CD4-positive, alpha-beta memory T cell (primary cell): ENCODE measurements around the gene RNF168. TPM values are rescaled to one million over a fixed set of nuclear protein-coding genes. Genes with fewer than 3 reads are reported as not detected.
A peak's percentile ranks its signal among the peaks of the same experiment; 100 is the strongest.
"Not testable (repeated sequence)": the region's sequence is repeated elsewhere in the genome, so short reads cannot be mapped to it uniquely, and the experiment has no call there.

Experiments used
- CTCF ChIA-PET: fragments of 350-600 bp; sonication (Branson Sonifier 250); formaldehyde crosslinking; loops from one replicate; lab custom pipeline; 2021; ENCODE audit warnings: inconsistent platforms; ENCODE audit not compliant: partially characterized antibody; lab: Charles Lee
- POLR2A ChIA-PET: fragments of 350-600 bp; sonication (Branson Sonifier 250); formaldehyde crosslinking; loops from one replicate; lab custom pipeline; 2021; ENCODE audit not compliant: partially characterized antibody; lab: Charles Lee
- DNase-seq, 5 donors: peaks; one replicate each; pipeline versions ENCODE4 v3.0.0 to v3.0.0-alpha.2; 2020 to 2022; ENCODE audit warnings: mixed read lengths in 1 of 5
- H3K27ac ChIP-seq: one replicate; pipeline ENCODE4 v1.7.0; 2013; ENCODE audit warnings: low read depth, low read length
- H3K27me3 ChIP-seq: 2 replicates; pipeline ENCODE4 v1.7.0; 2013; ENCODE audit warnings: mild to moderate bottlenecking, low read length, moderate library complexity; ENCODE audit not compliant: insufficient read depth
- H3K36me3 ChIP-seq: 2 replicates; pipeline ENCODE4 v1.7.0; 2013; ENCODE audit warnings: mild to moderate bottlenecking, low read length, moderate library complexity; ENCODE audit not compliant: insufficient read depth
- H3K4me1 ChIP-seq: 2 replicates; pipeline ENCODE4 v1.7.0; 2013; ENCODE audit warnings: mild to moderate bottlenecking, low read length, moderate library complexity; ENCODE audit not compliant: insufficient read depth
- H3K4me3 ChIP-seq, 2 donors: one replicate each; pipeline ENCODE4 v1.7.0; 2013; ENCODE audit warnings: low read length in 2 of 2, mild to moderate bottlenecking in 1 of 2
- H3K9me3 ChIP-seq, 2 donors: one replicate each; pipeline ENCODE4 v1.7.0; 2013; ENCODE audit warnings: low read length in 2 of 2, control low read depth in 1 of 2; ENCODE audit not compliant: control insufficient read depth in 1 of 2
- H3K27ac Mint-ChIP-seq, 7 donors: one replicate each; pipeline ENCODE4 v1.8.0; 2020 to 2021; ENCODE audit warnings: mixed read lengths in 7 of 7, mild to moderate bottlenecking in 6 of 7, inconsistent platforms in 3 of 7, moderate library complexity in 3 of 7
- H3K27me3 Mint-ChIP-seq, 2 donors: one replicate each; pipeline ENCODE4 v1.8.0; 2020 to 2021; ENCODE audit warnings: mixed read lengths in 2 of 2
- H3K36me3 Mint-ChIP-seq, 2 donors: one replicate each; pipeline ENCODE4 v1.8.0; 2020 to 2021; ENCODE audit warnings: mixed read lengths in 2 of 2, inconsistent platforms in 1 of 2, mild to moderate bottlenecking in 1 of 2
- H3K4me1 Mint-ChIP-seq, 4 donors: one replicate each; pipeline ENCODE4 v1.8.0; 2020 to 2021; ENCODE audit warnings: mixed read lengths in 4 of 4, mild to moderate bottlenecking in 1 of 4
- H3K4me3 Mint-ChIP-seq, 8 donors: one replicate each; pipeline ENCODE4 v1.8.0; 2020 to 2021; ENCODE audit warnings: mixed read lengths in 8 of 8, mild to moderate bottlenecking in 7 of 8, moderate library complexity in 6 of 8, inconsistent platforms in 3 of 8
- H3K9me3 Mint-ChIP-seq, 8 donors: one replicate each; pipeline ENCODE4 v1.8.0; 2020 to 2021; ENCODE audit warnings: mixed read lengths in 8 of 8, mild to moderate bottlenecking in 5 of 8, inconsistent platforms in 3 of 8, moderate library complexity in 1 of 8
- intact Hi-C: fragments of 100-400 bp; cut with micrococcal nuclease; formaldehyde crosslinking; loops from one replicate; pipeline ENCODE4 v1.15.1; 2023
- polyA plus RNA-seq, 2 donors: library from polyadenylated mRNA; unstranded; fragments of 300-500 nt; fragmentation: Illumina TruSeq; gene quantifications; one replicate each; pipeline ENCODE4 v1.2.3, GENCODE V29; 2021
- total RNA-seq, 2 experiments: library from RNA; stranded (reverse); gene quantifications; one replicate each; pipeline ENCODE4 v1.2.3, GENCODE V29; 2021

Gene RNF168
- total and polyA plus RNA-seq, 4 experiments from 2014 or later: 6.0 to 76.4 (median 44.3) TPM

GRCh38 chr3:196525141-196525540 lies 21.6 kb upstream of the RNF168 start:
- CTCF ChIA-PET: interaction anchor here (0.6 to 9.8 kb wide), 5 partner anchors 9 to 269 kb away, joined by 3 to 113 read pairs (median 17); no protein-coding TSS in a partner anchor
- Mint-ChIP-seq H3K4me1 (peaks cover 0 to 5% (median 5%) of the 10 kb centered on the region in 4 donors), H3K4me3 (no peak overlapping the region), H3K27ac (no peak overlapping the region), H3K9me3 (peaks cover 0 to 25% (median 17%) of the 10 kb centered on the region in 8 donors), H3K27me3 (peaks cover 0 to 1% of the 10 kb centered on the region in 2 donors), H3K36me3 (peaks cover 7 to 10% of the 10 kb centered on the region in 2 donors)
- DNase-seq: no peak
- POLR2A ChIA-PET: no interaction called here
- Histone ChIP-seq H3K4me3 (no peak overlapping the region), H3K27ac (no peak overlapping the region), H3K9me3 (peaks cover 0 to under 1% of the 10 kb centered on the region in 2 donors), H3K4me1 (no peaks in the 10 kb centered on the region), H3K27me3 (no peaks in the 10 kb centered on the region), H3K36me3 (no peaks in the 10 kb centered on the region)
- intact Hi-C loops: no loop called here

- no peak for DNase-seq
- peaks cover 0 to 5% (median 5%) of the 10 kb centered on the region in 4 donors for H3K4me1 Mint-ChIP-seq
- H3K27ac ChIP-seq: no peak overlapping the region
- ChIA-PET POLR2A (interaction anchor here (1.4 kb wide), 1 partner anchor 250 kb away, joined by 3 read pairs; no protein-coding TSS in a partner anchor), CTCF (interaction anchor here (2.2 to 9.8 kb wide), 7 partner anchors 11 to 269 kb away, joined by 7 to 113 read pairs (median 16); no protein-coding TSS in a partner anchor)
- H3K9me3 ChIP-seq: peaks cover 4 to 6% of the 10 kb centered on the region in 2 donors
- H3K27ac Mint-ChIP-seq: no peak overlapping the region
- intact Hi-C loops: no loop called here
- H3K27me3 ChIP-seq: no peaks in the 10 kb centered on the region
- no peak overlapping the region for H3K4me3 ChIP-seq
- peaks cover 0 to 31% (median 23%) of the 10 kb centered on the region in 8 donors for H3K9me3 Mint-ChIP-seq
- H3K36me3 Mint-ChIP-seq: peaks cover 9 to 11% of the 10 kb centered on the region in 2 donors
- no peaks in the 10 kb centered on the region for H3K4me1 ChIP-seq
- H3K27me3 Mint-ChIP-seq: peaks cover 0 to 1% of the 10 kb centered on the region in 2 donors
- no peak overlapping the region for H3K4me3 Mint-ChIP-seq
- no peaks in the 10 kb centered on the region for H3K36me3 ChIP-seq
Measured at GRCh38 chr3:196524527-196524926, 21.0 kb upstream of the RNF168 start.

GRCh38 chr3:196523841-196524240 lies 20.3 kb upstream of the RNF168 start:
- no peak for DNase-seq
- H3K27ac ChIP-seq: no peak overlapping the region
- no peaks in the 10 kb centered on the region for H3K4me1 ChIP-seq
- H3K36me3 ChIP-seq: no peaks in the 10 kb centered on the region
- no peak overlapping the region for H3K4me3 ChIP-seq
- H3K27me3 ChIP-seq: no peaks in the 10 kb centered on the region
- peaks cover 4 to 9% of the 10 kb centered on the region in 2 donors for H3K9me3 ChIP-seq
- ChIA-PET CTCF (interaction anchor here (0.9 to 9.8 kb wide), 8 partner anchors 11 to 268 kb away, joined by 3 to 113 read pairs (median 15); no protein-coding TSS in a partner anchor), POLR2A (interaction anchor here (1.4 kb wide), 1 partner anchor 249 kb away, joined by 3 read pairs; no protein-coding TSS in a partner anchor)
- H3K36me3 Mint-ChIP-seq: peaks cover 11 to 15% of the 10 kb centered on the region in 2 donors
- H3K27ac Mint-ChIP-seq: no peak overlapping the region
- peaks cover 0 to 38% (median 30%) of the 10 kb centered on the region in 8 donors for H3K9me3 Mint-ChIP-seq
- H3K27me3 Mint-ChIP-seq: peaks cover 1 to 2% of the 10 kb centered on the region in 2 donors
- no peak overlapping the region for H3K4me3 Mint-ChIP-seq
- intact Hi-C loops: no loop called here
- peaks cover 0 to 5% (median 5%) of the 10 kb centered on the region in 4 donors for H3K4me1 Mint-ChIP-seq

- H3K36me3 ChIP-seq, H3K4me1 Mint-ChIP-seq, H3K27ac ChIP-seq, intact Hi-C loops, H3K4me3 Mint-ChIP-seq, H3K27me3 ChIP-seq, H3K4me1 ChIP-seq, DNase-seq, H3K27me3 Mint-ChIP-seq, H3K27ac Mint-ChIP-seq, H3K4me3 ChIP-seq: not testable (repeated sequence)
- CTCF ChIA-PET: interaction anchor here (1.0 to 9.8 kb wide), 10 partner anchors 9 to 448 kb away, joined by 3 to 113 read pairs (median 6); partner anchors contain the start of genes DYNLT2B and RNF168
- POLR2A ChIA-PET: interaction anchor here (0.9 kb wide), 1 partner anchor 269 kb away, joined by 4 read pairs; no protein-coding TSS in a partner anchor
- H3K9me3 ChIP-seq: peaks cover 4 to 14% of the 10 kb centered on the region in 2 donors
- H3K9me3 Mint-ChIP-seq: peaks cover 0 to 57% (median 40%) of the 10 kb centered on the region in 8 donors
- peaks cover 11 to 15% of the 10 kb centered on the region in 2 donors for H3K36me3 Mint-ChIP-seq
Measured at GRCh38 chr3:196521291-196521690, 17.7 kb upstream of the RNF168 start.

- Mint-ChIP-seq H3K27me3 (peaks cover 0 to 2% of the 10 kb centered on the region in 2 donors), H3K4me1 (no peaks in the 10 kb centered on the region), H3K36me3 (peaks cover 11 to 15% of the 10 kb centered on the region in 2 donors), H3K9me3 (peaks cover 0 to 60% (median 41%) of the 10 kb centered on the region in 8 donors), H3K4me3 (no peak overlapping the region), H3K27ac (no peak overlapping the region)
- ChIA-PET CTCF (interaction anchor here (1.0 to 9.8 kb wide), 7 partner anchors 9 to 264 kb away, joined by 3 to 113 read pairs (median 8); no protein-coding TSS in a partner anchor), POLR2A (no interaction called here)
- no peak overlapping the region for H3K27ac ChIP-seq
- DNase-seq: no peak
- H3K36me3 ChIP-seq: no peaks in the 10 kb centered on the region
- peaks cover 4 to 14% of the 10 kb centered on the region in 2 donors for H3K9me3 ChIP-seq
- no peak overlapping the region for H3K4me3 ChIP-seq
- no peaks in the 10 kb centered on the region for H3K4me1 ChIP-seq
- H3K27me3 ChIP-seq: no peaks in the 10 kb centered on the region
- intact Hi-C loops: loop anchor here (1.0 kb wide), 2 partner anchors 33 to 266 kb away; no protein-coding TSS in a partner anchor
Measured at GRCh38 chr3:196519718-196520082, 16.1 kb upstream of the RNF168 start.

GRCh38 chr3:196518966-196519717 lies 15.6 kb upstream of the RNF168 start:
- Mint-ChIP-seq H3K4me1 (no peaks in the 10 kb centered on the region), H3K9me3 (peaks cover 0 to 60% (median 41%) of the 10 kb centered on the region in 8 donors), H3K27ac (peak overlapping the region in 2 of 7 donors; percentile 65 to 74), H3K27me3 (peaks cover 0 to 2% of the 10 kb centered on the region in 2 donors), H3K4me3 (no peak overlapping the region), H3K36me3 (peaks cover 11 to 15% of the 10 kb centered on the region in 2 donors)
- H3K4me1 ChIP-seq: no peaks in the 10 kb centered on the region
- no peaks in the 10 kb centered on the region for H3K27me3 ChIP-seq
- H3K9me3 ChIP-seq: peaks cover 4 to 14% of the 10 kb centered on the region in 2 donors
- peak; percentile 39 to 62 (median 48) for DNase-seq
- intact Hi-C loops: loop anchor here (1.0 kb wide), 2 partner anchors 33 to 266 kb away; no protein-coding TSS in a partner anchor
- ChIA-PET POLR2A (no interaction called here), CTCF (interaction anchor here (1.0 to 9.8 kb wide), 6 partner anchors 25 to 446 kb away, joined by 3 to 113 read pairs (median 7); no protein-coding TSS in a partner anchor)
- no peak overlapping the region for H3K27ac ChIP-seq
- H3K36me3 ChIP-seq: no peaks in the 10 kb centered on the region
- H3K4me3 ChIP-seq: no peak overlapping the region
